OCI-LY7 (cell line): ENCODE data around the gene COL4A1. TPM values are rescaled to one million over a fixed set of nuclear protein-coding genes. Genes with fewer than 3 reads are reported as not detected.

Experiments used
- BruUV-seq: library from RNA; stranded (reverse); fragments of 400-500 nt; replicated peaks from 2 replicates; lab custom pipeline; 2021; lab: Mats Ljungman, UMichigan
- CTCF ChIA-PET: fragments of 300-600 bp; sonication (Branson Sonifier 250); formaldehyde crosslinking; loops from one replicate; lab custom pipeline; 2022; ENCODE audit warnings: antibody characterized with exemption; ENCODE audit not compliant: unreplicated experiment; lab: Charles Lee
- POLR2A ChIA-PET: fragments of 300-600 bp; sonication (Branson Sonifier 250); formaldehyde crosslinking; loops from one replicate; lab custom pipeline; 2022; ENCODE audit warnings: antibody characterized with exemption; lab: Charles Lee
- DNase-seq: peaks from one replicate; pipeline ENCODE4 v3.0.0-alpha.2; 2015; ENCODE audit warnings: low spot score
- H2AFZ ChIP-seq: fragments of 200-600 bp; sonication (generic), shearing (Covaris generic); 2 replicates; pipeline ENCODE4 v1.6.1; 2014; ENCODE audit warnings: mild to moderate bottlenecking, antibody characterized with exemption, low read length, moderate library complexity
- H3K27ac ChIP-seq: fragments of 200-600 bp; sonication (generic); 2 replicates; pipeline ENCODE4 v1.5.1; 2014; ENCODE audit warnings: mixed run types, low read depth, mild to moderate bottlenecking, moderate library complexity, low read length, inconsistent platforms; ENCODE audit not compliant: poor library complexity, severe bottlenecking
- H3K36me3 ChIP-seq: fragments of 200-600 bp; sonication (generic); 2 replicates; pipeline ENCODE4 v1.6.1; 2014; ENCODE audit warnings: mild to moderate bottlenecking, antibody characterized with exemption, low read length, moderate library complexity, mixed read lengths; ENCODE audit not compliant: insufficient read depth
- H3K4me1 ChIP-seq: fragments of 200-600 bp; sonication (generic); 2 replicates; pipeline ENCODE4 v1.5.1; 2014; ENCODE audit warnings: mild to moderate bottlenecking, low read length; ENCODE audit not compliant: insufficient read depth, poor library complexity, severe bottlenecking
- H3K4me2 ChIP-seq: fragments of 200-600 bp; sonication (generic); 2 replicates; pipeline ENCODE4 v1.6.1; 2014; ENCODE audit warnings: mild to moderate bottlenecking, low read length
- H3K4me3 ChIP-seq: fragments of 200-600 bp; sonication (generic); 2 replicates; pipeline ENCODE4 v1.5.1; 2014; ENCODE audit warnings: mild to moderate bottlenecking, low read depth, low read length; ENCODE audit not compliant: poor library complexity, severe bottlenecking
- H3K79me2 ChIP-seq: fragments of 200-600 bp; sonication (generic); 2 replicates; pipeline ENCODE4 v1.6.1; 2016; ENCODE audit warnings: low read depth, mild to moderate bottlenecking, low read length, moderate library complexity, mixed read lengths; ENCODE audit not compliant: insufficient read depth
- H3K9me2 ChIP-seq: fragments of 200-600 bp; sonication (generic); 2 replicates; pipeline ENCODE4 v1.6.1; 2016; ENCODE audit warnings: mild to moderate bottlenecking, low read length, mixed read lengths; ENCODE audit not compliant: insufficient read depth
- H3K9me3 ChIP-seq: fragments of 200-600 bp; sonication (generic); 2 replicates; pipeline ENCODE4 v1.6.1; 2014; ENCODE audit warnings: mild to moderate bottlenecking, mixed run types, low read length, mixed read lengths
- H4K20me1 ChIP-seq: fragments of 200-600 bp; sonication (generic); 2 replicates; pipeline ENCODE4 v1.6.1; 2014; ENCODE audit warnings: mild to moderate bottlenecking, antibody characterized with exemption, low read length, moderate library complexity, mixed read lengths; ENCODE audit not compliant: insufficient read depth
- EZH2phosphoT487 ChIP-seq: fragments of 200-600 bp; sonication (generic); IDR thresholded peaks from 2 replicates; pipeline ENCODE4 v1.6.1; 2018; ENCODE audit warnings: low read depth, borderline replicate concordance, mild to moderate bottlenecking, mixed run types, antibody characterized with exemption, low read length, moderate library complexity, mixed read lengths
- intact Hi-C: fragments of 100-400 bp; cut with micrococcal nuclease; formaldehyde crosslinking; loops from one replicate; pipeline ENCODE4 v1.10.0; 2022; ENCODE audit not compliant: unreplicated experiment
- total RNA-seq, 2 experiments: library from RNA; depleted of rRNA in 1 of 2; stranded (reverse); fragments of >200 nt in 1 of 2; shearing (Covaris generic) in 1 of 2; gene quantifications; 2 replicates each; pipeline ENCODE4 v1.2.3, GENCODE V29; 2014 to 2022
- TF ChIP-seq, protein P1 (sequence below): fragments of 200-600 bp; sonication (generic); conservative IDR thresholded peaks from 2 replicates; pipeline ENCODE4 v1.5.1; 2014; ENCODE audit warnings: mild to moderate bottlenecking, antibody characterized with exemption, low read length, moderate library complexity, mixed read lengths

The COL4A1 gene
- total RNA-seq, 2 experiments from 2014 or later: 0.06 TPM; not detected in 1

- ChIA-PET POLR2A (no interaction called here), CTCF (no interaction called here)
- Histone ChIP-seq H3K79me2 (no peaks in the 10 kb centered on the region), H3K9me2 (no peaks in the 10 kb centered on the region), H4K20me1 (no peaks in the 10 kb centered on the region), H3K4me3 (no peak overlapping the region), H3K4me1 (no peaks in the 10 kb centered on the region), H3K9me3 (no peaks in the 10 kb centered on the region), H3K27ac (no peak overlapping the region), H3K36me3 (no peaks in the 10 kb centered on the region), H3K4me2 (no peak overlapping the region), H2AFZ (no peak overlapping the region)
- no peak for DNase-seq
- intact Hi-C loops: no loop called here
- no peak for TF ChIP-seq EZH2phosphoT487
- TF ChIP-seq, protein P1, sequence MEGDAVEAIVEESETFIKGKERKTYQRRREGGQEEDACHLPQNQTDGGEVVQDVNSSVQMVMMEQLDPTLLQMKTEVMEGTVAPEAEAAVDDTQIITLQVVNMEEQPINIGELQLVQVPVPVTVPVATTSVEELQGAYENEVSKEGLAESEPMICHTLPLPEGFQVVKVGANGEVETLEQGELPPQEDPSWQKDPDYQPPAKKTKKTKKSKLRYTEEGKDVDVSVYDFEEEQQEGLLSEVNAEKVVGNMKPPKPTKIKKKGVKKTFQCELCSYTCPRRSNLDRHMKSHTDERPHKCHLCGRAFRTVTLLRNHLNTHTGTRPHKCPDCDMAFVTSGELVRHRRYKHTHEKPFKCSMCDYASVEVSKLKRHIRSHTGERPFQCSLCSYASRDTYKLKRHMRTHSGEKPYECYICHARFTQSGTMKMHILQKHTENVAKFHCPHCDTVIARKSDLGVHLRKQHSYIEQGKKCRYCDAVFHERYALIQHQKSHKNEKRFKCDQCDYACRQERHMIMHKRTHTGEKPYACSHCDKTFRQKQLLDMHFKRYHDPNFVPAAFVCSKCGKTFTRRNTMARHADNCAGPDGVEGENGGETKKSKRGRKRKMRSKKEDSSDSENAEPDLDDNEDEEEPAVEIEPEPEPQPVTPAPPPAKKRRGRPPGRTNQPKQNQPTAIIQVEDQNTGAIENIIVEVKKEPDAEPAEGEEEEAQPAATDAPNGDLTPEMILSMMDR: no peak
- BruUV-seq: no TSS peak
These were observed 25.8 kb downstream of the COL4A1 start for GRCh38 chr13:110280985-110281688.

DNA sequence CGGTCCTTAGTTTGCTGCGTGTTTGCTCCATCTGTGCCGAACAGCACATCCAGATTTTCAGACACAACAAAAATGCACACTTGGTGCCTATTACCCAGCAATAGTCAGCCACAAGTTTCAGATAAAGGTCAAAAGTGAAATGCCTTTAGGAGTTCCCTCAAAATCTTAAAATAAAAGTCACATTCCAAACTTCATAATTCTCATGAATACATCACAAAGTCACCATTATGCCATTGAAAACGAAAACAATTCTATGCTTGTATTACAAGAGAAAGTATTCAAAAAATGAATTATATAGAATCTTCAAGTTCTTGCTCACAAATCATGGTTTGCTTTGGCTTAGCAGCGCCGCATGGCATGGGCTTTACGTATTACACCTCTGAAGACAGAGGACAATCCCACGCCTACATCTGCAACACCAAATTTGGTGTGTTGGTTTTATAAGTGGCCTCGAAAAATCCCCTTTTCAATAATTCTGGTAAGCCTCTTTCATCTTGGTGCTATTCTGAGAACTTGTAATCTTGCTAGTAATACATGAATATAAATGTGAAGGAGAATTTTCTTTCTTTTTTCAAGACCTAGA lies 26.6 kb downstream of the COL4A1 start:
- ChIA-PET POLR2A (no interaction called here), CTCF (no interaction called here)
- no peaks in the 10 kb centered on the region for H3K36me3 ChIP-seq
- TF ChIP-seq EZH2phosphoT487: no peak
- TF ChIP-seq, protein P1: no peak
- H3K4me1 ChIP-seq: no peaks in the 10 kb centered on the region
- no peaks in the 10 kb centered on the region for H3K9me2 ChIP-seq
- no peaks in the 10 kb centered on the region for H3K9me3 ChIP-seq
- BruUV-seq: no TSS peak
- H3K4me3 ChIP-seq: no peak overlapping the region
- H4K20me1 ChIP-seq: no peaks in the 10 kb centered on the region
- H3K27ac ChIP-seq: no peak overlapping the region
- intact Hi-C loops: no loop called here
- DNase-seq: no peak
- no peak overlapping the region for H3K4me2 ChIP-seq
- no peak overlapping the region for H2AFZ ChIP-seq
- no peaks in the 10 kb centered on the region for H3K79me2 ChIP-seq

- Histone ChIP-seq H3K4me1 (no peaks in the 10 kb centered on the region), H3K36me3 (no peaks in the 10 kb centered on the region), H2AFZ (no peak overlapping the region), H3K4me2 (no peak overlapping the region), H3K9me2 (no peaks in the 10 kb centered on the region), H4K20me1 (no peaks in the 10 kb centered on the region), H3K4me3 (no peak overlapping the region), H3K9me3 (no peaks in the 10 kb centered on the region), H3K79me2 (no peaks in the 10 kb centered on the region), H3K27ac (no peak overlapping the region)
- no TSS peak for BruUV-seq
- intact Hi-C loops: no loop called here
- ChIA-PET POLR2A (no interaction called here), CTCF (no interaction called here)
- TF ChIP-seq, protein P1: no peak
- TF ChIP-seq EZH2phosphoT487: no peak
- DNase-seq: no peak
These were observed 27.3 kb downstream of the COL4A1 start for GRCh38 chr13:110279684-110280083.
